Activated CD8-positive, alpha-beta T cell treated with anti-CD3 and anti-CD28 coated beads for 36 hours (primary cell): Measurements from ENCODE around the gene BRSK2. TPM values are rescaled to one million over a fixed set of nuclear protein-coding genes. Genes with fewer than 3 reads are reported as not detected.
"Not testable (repeated sequence)": the region's sequence is repeated elsewhere in the genome, so short reads cannot be mapped to it uniquely, and the experiment has no call there.

Experiments used
- ATAC-seq: fragments of 200-7000 bp; cut with Tn5 transposase; one replicate; pipeline ENCODE4 v1.10.0; 2021; ENCODE audit warnings: mild to moderate bottlenecking, moderate library complexity
- CTCF ChIA-PET: fragments of 350-600 bp; sonication (Branson Sonifier 250); formaldehyde crosslinking; loops from one replicate; lab custom pipeline; 2021; ENCODE audit warnings: antibody characterized with exemption; lab: Charles Lee
- POLR2A ChIA-PET: fragments of 350-600 bp; sonication (Branson Sonifier 250); formaldehyde crosslinking; loops from one replicate; lab custom pipeline; 2021; ENCODE audit warnings: antibody characterized with exemption; lab: Charles Lee
- DNase-seq: peaks from one replicate; pipeline ENCODE4 v3.0.0-alpha.2; 2020
- H3K27ac Mint-ChIP-seq: one replicate; pipeline ENCODE4 v1.8.0; 2021; ENCODE audit warnings: mild to moderate bottlenecking, mixed read lengths
- H3K27me3 Mint-ChIP-seq: one replicate; pipeline ENCODE4 v1.8.0; 2021; ENCODE audit warnings: mixed read lengths
- H3K36me3 Mint-ChIP-seq: one replicate; pipeline ENCODE4 v1.8.0; 2021; ENCODE audit warnings: low read depth, mixed read lengths
- H3K4me1 Mint-ChIP-seq: one replicate; pipeline ENCODE4 v1.8.0; 2021; ENCODE audit warnings: low read depth, mixed read lengths
- H3K4me3 Mint-ChIP-seq: one replicate; pipeline ENCODE4 v1.8.0; 2021; ENCODE audit warnings: mild to moderate bottlenecking, moderate library complexity, mixed read lengths
- H3K9me3 Mint-ChIP-seq: one replicate; pipeline ENCODE4 v1.8.0; 2021; ENCODE audit warnings: mixed read lengths
- intact Hi-C: fragments of 100-400 bp; cut with micrococcal nuclease; formaldehyde crosslinking; loops from one replicate; pipeline ENCODE4 v1.10.0; 2022
- total RNA-seq, 2 experiments: library from RNA; stranded (reverse); gene quantifications; one replicate each; pipeline ENCODE4 v1.2.3, GENCODE V29; 2021
- TF ChIP-seq, protein P1 (sequence below): fragments of 200-600 bp; IDR thresholded peaks from one replicate; pipeline ENCODE4 v1.8.0; 2022; ENCODE audit warnings: antibody characterized with exemption, mild to moderate bottlenecking

BRSK2 gene
- total RNA-seq, 2 experiments from 2014 or later: 1.1 to 2.0 TPM

DNA sequence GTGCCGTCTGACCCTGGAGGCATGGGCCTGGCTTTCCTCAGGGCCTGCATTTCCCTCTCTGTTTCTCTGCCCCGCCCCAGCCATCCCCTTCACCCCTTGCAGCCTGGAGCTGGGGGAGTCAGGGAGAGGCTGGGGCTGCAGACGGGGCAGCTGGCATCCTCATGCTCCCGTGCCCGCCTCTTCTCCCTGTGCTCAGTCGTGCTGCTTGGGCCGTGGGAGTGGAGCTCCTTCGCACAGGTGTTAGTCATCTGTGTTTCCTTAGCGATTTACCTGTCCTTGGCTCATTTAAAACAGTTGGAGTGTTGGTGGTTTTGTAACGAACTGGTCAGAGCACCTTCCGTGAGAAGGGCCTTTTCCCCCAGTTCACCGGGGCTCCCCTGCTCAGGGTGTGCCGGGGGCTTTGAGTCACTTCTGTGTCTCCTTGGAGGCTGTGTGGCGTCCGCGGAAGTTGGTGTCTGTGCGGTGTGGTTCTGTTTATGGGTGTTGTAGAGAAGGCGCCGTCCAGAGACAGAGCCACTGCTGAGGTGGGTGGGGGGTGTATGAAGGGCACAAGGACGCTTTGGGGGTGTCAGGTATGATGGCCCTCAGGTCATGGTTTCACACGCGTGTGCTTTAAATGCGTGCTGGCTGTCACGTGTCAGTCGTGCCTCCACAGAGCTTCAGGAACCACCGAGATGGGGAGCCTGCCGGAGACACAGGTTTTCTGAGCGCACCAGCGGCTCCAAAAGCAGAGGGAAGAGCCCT, 19.5 kb downstream of the BRSK2 start:
- ATAC-seq: no peak
- intact Hi-C loops: no loop called here
- ChIA-PET CTCF (no interaction called here), POLR2A (no interaction called here)
- Mint-ChIP-seq H3K9me3 (no peaks in the 10 kb centered on the region), H3K27ac (no peak overlapping the region), H3K36me3 (no peaks in the 10 kb centered on the region), H3K27me3 (no peaks in the 10 kb centered on the region), H3K4me3 (no peak overlapping the region), H3K4me1 (no peaks in the 10 kb centered on the region)
- TF ChIP-seq, protein P1, sequence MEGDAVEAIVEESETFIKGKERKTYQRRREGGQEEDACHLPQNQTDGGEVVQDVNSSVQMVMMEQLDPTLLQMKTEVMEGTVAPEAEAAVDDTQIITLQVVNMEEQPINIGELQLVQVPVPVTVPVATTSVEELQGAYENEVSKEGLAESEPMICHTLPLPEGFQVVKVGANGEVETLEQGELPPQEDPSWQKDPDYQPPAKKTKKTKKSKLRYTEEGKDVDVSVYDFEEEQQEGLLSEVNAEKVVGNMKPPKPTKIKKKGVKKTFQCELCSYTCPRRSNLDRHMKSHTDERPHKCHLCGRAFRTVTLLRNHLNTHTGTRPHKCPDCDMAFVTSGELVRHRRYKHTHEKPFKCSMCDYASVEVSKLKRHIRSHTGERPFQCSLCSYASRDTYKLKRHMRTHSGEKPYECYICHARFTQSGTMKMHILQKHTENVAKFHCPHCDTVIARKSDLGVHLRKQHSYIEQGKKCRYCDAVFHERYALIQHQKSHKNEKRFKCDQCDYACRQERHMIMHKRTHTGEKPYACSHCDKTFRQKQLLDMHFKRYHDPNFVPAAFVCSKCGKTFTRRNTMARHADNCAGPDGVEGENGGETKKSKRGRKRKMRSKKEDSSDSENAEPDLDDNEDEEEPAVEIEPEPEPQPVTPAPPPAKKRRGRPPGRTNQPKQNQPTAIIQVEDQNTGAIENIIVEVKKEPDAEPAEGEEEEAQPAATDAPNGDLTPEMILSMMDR: no peak
- no peak for DNase-seq

- H3K9me3 Mint-ChIP-seq, intact Hi-C loops, H3K27me3 Mint-ChIP-seq, H3K4me1 Mint-ChIP-seq, H3K36me3 Mint-ChIP-seq, ATAC-seq, POLR2A ChIA-PET, DNase-seq, CTCF ChIA-PET, H3K4me3 Mint-ChIP-seq, H3K27ac Mint-ChIP-seq: not testable (repeated sequence)
These were observed 20.1 kb downstream of the BRSK2 start for GRCh38 chr11:1409852-1410125.

DNA sequence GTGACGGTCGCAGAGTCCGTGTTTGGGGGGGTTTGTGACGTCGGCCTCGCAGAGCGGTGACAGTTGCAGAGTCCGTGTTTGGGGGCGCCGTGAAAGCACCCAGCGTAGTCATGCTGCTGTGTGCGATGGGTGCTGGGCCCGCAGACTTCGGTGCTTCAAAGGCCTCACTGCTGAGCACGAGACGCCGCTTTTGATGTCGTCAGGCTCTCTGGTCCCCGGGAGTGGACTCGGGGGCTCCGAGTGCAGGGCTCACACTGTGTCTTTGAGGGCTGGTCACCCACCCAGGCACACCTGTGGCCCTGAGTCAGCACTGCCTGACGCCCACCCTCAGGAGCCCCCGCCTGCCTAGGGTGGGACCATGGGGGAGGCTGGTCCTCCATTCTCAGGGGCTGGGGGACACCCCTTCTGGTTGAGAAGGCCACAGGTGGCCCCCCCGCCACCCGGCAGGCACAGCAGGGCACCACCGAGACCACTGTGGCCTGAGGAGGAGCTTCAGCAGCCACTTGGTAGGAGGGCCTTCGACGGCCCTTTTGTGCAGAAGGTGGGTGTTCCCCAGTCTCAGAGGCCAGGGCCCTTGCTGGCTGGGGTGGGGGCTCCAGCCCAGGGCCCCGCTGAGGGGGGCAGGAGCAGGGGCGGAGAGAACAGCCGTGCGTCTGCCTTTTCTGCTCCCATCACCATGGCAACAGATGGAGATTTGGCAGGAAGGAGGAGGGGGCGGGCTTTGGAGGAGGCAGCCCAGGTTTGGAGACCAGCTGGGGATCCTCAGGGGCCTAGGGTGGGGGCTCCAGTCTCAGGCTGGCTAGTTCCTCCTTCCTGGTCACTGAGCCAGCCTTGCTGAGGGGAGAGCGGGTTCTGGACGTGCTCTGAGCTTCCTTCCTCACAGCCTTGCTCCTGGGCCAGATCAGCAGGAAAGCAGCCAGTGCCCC, 20.9 kb downstream of the BRSK2 start:
- Mint-ChIP-seq H3K4me3 (no peak overlapping the region), H3K27me3 (no peaks in the 10 kb centered on the region), H3K36me3 (no peaks in the 10 kb centered on the region), H3K4me1 (no peaks in the 10 kb centered on the region), H3K27ac (no peak overlapping the region), H3K9me3 (no peaks in the 10 kb centered on the region)
- DNase-seq (no peak), ATAC-seq (no peak)
- TF ChIP-seq, protein P1: no peak
- ChIA-PET CTCF (interaction anchor here (0.8 kb wide), 1 partner anchor 1120 kb away, joined by 3 read pairs; no protein-coding TSS in a partner anchor), POLR2A (no interaction called here)
- intact Hi-C loops: no loop called here

GRCh38 chr11:1411301-1411700, 21.6 kb downstream of the BRSK2 start:
- intact Hi-C loops: no loop called here
- H3K4me3 Mint-ChIP-seq: no peak overlapping the region
- DNase-seq (no peak), ATAC-seq (no peak)
- H3K27me3 Mint-ChIP-seq: no peaks in the 10 kb centered on the region
- no peaks in the 10 kb centered on the region for H3K4me1 Mint-ChIP-seq
- TF ChIP-seq, protein P1: no peak
- no peak overlapping the region for H3K27ac Mint-ChIP-seq
- CTCF ChIA-PET: interaction anchor here (0.8 kb wide), 1 partner anchor 1120 kb away, joined by 3 read pairs; no protein-coding TSS in a partner anchor
- POLR2A ChIA-PET: no interaction called here
- H3K9me3 Mint-ChIP-seq: no peaks in the 10 kb centered on the region
- H3K36me3 Mint-ChIP-seq: no peaks in the 10 kb centered on the region

- intact Hi-C loops, H3K4me1 Mint-ChIP-seq, H3K27ac Mint-ChIP-seq, POLR2A ChIA-PET, ATAC-seq, DNase-seq, H3K4me3 Mint-ChIP-seq, H3K36me3 Mint-ChIP-seq, H3K9me3 Mint-ChIP-seq, H3K27me3 Mint-ChIP-seq: not testable (repeated sequence)
- CTCF ChIA-PET: interaction anchor here (0.8 kb wide), 1 partner anchor 1119 kb away, joined by 3 read pairs; no protein-coding TSS in a partner anchor
These were observed 22.0 kb downstream of the BRSK2 start for GRCh38 chr11:1411739-1412138.
